ENCODE measurements around the gene CAMK1D. TPM values are rescaled to one million over a fixed set of nuclear protein-coding genes. Genes with fewer than 3 reads are reported as not detected.

CAMK1D gene
- total RNA-seq: 0.29 and 2.5 TPM in 2 replicates

DNA sequence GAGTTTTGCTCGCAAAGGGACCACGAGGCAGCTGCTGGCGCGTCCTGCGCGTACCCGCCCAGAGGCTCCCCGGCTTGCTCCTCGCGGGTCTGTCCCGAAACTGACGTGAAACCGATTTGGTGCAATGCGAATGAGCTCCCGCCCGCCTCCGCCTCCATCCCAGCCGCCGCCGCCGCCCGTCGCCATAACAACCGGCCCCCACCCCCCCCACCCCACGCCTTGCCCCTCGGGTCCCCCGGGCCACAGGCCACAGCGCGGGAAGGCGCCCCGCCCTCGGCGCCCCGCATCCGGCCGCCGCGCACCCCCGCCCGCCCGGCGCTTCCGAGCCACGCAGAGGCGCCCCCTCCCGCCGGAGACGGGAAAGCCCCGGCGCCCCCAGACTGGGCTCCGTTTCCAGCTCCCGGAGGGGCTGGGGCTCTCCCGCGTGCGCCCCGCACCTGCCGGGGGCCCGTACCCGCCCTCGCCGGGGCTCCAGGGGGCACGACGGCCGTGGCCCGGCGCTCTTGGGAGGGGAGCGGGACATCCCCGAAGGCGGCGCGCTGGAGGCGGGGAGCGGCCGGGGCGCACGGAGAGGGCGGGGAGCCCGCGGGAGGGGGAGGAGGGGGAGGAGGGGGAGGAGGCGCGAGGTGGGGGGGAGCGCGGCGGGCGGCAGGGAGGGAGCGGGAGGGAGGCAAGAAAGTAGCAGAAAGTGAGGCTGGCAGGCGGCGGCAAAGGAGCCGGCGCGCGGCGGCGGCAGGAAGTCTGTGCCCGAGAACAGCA lies at the start of gene CAMK1D:
CAMK1D (plus strand) TSS at position 678 of the 759 bp plus-strand sequence.

Other genes with a start within 250 kb of the CAMK1D start
- gene SEC61A2, start 219.9 kb upstream of the CAMK1D start, total RNA-seq: 5.0 and 8.9 TPM in 2 replicates
- gene NUDT5, start 153.7 kb upstream of the CAMK1D start, total RNA-seq: 62.2 and 86.5 TPM in 2 replicates
- 124 and 126 TPM in 2 replicates for gene CDC123, start 153.4 kb upstream of the CAMK1D start, total RNA-seq